ENCODE measurements around the gene IDH3A. TPM values are rescaled to one million over a fixed set of nuclear protein-coding genes. Genes with fewer than 3 reads are reported as not detected.

IDH3A gene
- total and polyA plus RNA-seq, 7 donors: 154 to 309 (median 209) TPM

DNA sequence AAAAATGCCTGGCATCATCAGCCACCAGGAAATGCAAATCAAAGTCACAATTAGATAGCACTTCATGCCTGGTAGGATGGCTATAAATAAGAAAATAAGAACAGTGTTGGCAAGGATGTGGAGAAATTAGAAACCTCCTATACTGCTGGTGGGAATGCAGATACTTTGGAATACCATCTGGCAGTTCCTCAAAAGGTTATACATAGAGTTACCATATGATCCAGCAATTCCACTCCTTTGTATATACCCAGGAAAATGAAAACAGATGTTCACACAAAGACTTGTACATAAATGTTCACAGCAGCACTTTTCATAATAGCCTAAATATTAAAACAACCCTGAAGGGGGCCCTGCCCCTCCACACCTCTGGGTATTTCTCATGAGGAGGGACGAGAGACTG is 71.6 kb downstream of the IDH3A start:
- intact Hi-C loops (cut with DNase I): no loop called here
- 53 to 72% (median 71%) methylated on average over 1 of the region's 1 CpG for WGBS, 3 donors
- Histone ChIP-seq H3K4me1 (peaks cover 15% of the 10 kb centered on the region), H3K4me3 (no peak overlapping the region), H3K27me3 (ENCODE audit: insufficient read depth in 3 of 3, low read length in 2 of 3) (no peaks in the 10 kb centered on the region), H3K36me3 (ENCODE audit: insufficient read depth in 1 of 2, low read depth in 1 of 2) (no peaks in the 10 kb centered on the region), H3K27ac (no peak overlapping the region), H3K9me3 (peaks cover 7% of the 10 kb centered on the region)
- TF ChIP-seq, protein P1, sequence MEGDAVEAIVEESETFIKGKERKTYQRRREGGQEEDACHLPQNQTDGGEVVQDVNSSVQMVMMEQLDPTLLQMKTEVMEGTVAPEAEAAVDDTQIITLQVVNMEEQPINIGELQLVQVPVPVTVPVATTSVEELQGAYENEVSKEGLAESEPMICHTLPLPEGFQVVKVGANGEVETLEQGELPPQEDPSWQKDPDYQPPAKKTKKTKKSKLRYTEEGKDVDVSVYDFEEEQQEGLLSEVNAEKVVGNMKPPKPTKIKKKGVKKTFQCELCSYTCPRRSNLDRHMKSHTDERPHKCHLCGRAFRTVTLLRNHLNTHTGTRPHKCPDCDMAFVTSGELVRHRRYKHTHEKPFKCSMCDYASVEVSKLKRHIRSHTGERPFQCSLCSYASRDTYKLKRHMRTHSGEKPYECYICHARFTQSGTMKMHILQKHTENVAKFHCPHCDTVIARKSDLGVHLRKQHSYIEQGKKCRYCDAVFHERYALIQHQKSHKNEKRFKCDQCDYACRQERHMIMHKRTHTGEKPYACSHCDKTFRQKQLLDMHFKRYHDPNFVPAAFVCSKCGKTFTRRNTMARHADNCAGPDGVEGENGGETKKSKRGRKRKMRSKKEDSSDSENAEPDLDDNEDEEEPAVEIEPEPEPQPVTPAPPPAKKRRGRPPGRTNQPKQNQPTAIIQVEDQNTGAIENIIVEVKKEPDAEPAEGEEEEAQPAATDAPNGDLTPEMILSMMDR (IDR thresholded peaks at IDR 0.05): no peak
- ATAC-seq (no peak), DNase-seq (no peak)

Other genes starting within 250 kb of the IDH3A start
- gene TBC1D2B, start 71.7 kb upstream of the IDH3A start, total RNA-seq: 10 to 100 TPM in 1 of 4 donors, 1 to 10 TPM in 3; 6.8 to 11.8 (median 8.8) TPM
- 1 to 10 TPM; 2.8 to 5.6 (median 3.4) TPM for gene TBC1D2B, start 71.7 kb upstream of the IDH3A start, polyA plus RNA-seq
- gene SH2D7, start 56.8 kb upstream of the IDH3A start, total RNA-seq: not detected
- not detected for gene SH2D7, start 56.8 kb upstream of the IDH3A start, polyA plus RNA-seq
- gene CIB2, start 17.9 kb upstream of the IDH3A start, total RNA-seq: 10 to 100 TPM in 1 of 4 donors, 1 to 10 TPM in 3; 2.4 to 18.0 (median 6.6) TPM
- 1 to 10 TPM; 3.7 to 9.7 (median 4.7) TPM for gene CIB2, start 17.9 kb upstream of the IDH3A start, polyA plus RNA-seq
- under 1 TPM in 1 of 4 donors, not detected in 3; 0.12 TPM for gene ACSBG1, start 85.2 kb downstream of the IDH3A start, total RNA-seq
- gene ACSBG1, start 85.2 kb downstream of the IDH3A start, polyA plus RNA-seq: under 1 TPM; 0.43 to 0.64 (median 0.59) TPM
- 100 to 1,000 TPM in 3 of 4 donors, 10 to 100 TPM in 1; 78.5 to 263 (median 184) TPM for gene DNAJA4, start 115.2 kb downstream of the IDH3A start, total RNA-seq
- 100 to 1,000 TPM; 154 to 276 (median 188) TPM for gene DNAJA4, start 115.2 kb downstream of the IDH3A start, polyA plus RNA-seq
- 10 to 100 TPM; 17.7 to 38.6 (median 30.8) TPM for gene SKIC8, start 150.2 kb downstream of the IDH3A start, total RNA-seq
- 10 to 100 TPM; 32.9 to 48.9 (median 39.7) TPM for gene SKIC8, start 150.2 kb downstream of the IDH3A start, polyA plus RNA-seq
- gene CRABP1, start 191.0 kb downstream of the IDH3A start, total RNA-seq: not detected
- under 1 TPM in 1 of 3 donors, not detected in 2; 0.05 TPM for gene CRABP1, start 191.0 kb downstream of the IDH3A start, polyA plus RNA-seq

All from psoas muscle (tissue), 8 donors.